GM21737 (cell line): ENCODE results near the gene KCNQ4.
A peak's percentile ranks its signal among the peaks of the same experiment; 100 is the strongest.

ENCODE experiments used
- ATAC-seq: cut with Tn5 transposase; IDR thresholded peaks from one replicate; pipeline ENCODE4 v1.9.1; 2021; ENCODE audit warnings: mild to moderate bottlenecking, moderate library complexity; ENCODE audit not compliant: unreplicated experiment

KCNQ4 gene

GRCh38 chr1:40794974-40795715 is 11.6 kb downstream of the KCNQ4 start:
- ATAC-seq = no peak

- ATAC-seq = no peak
Measured at GRCh38 chr1:40795811-40796586, 12.4 kb downstream of the KCNQ4 start.

- ATAC-seq = no peak
Measured at GRCh38 chr1:40796939-40797667, 13.5 kb downstream of the KCNQ4 start.

GRCh38 chr1:40797668-40798010 is 14.1 kb downstream of the KCNQ4 start:
- no peak for ATAC-seq

- ATAC-seq = no peak
Measured at GRCh38 chr1:40798366-40799281, 15.0 kb downstream of the KCNQ4 start.

- no peak for ATAC-seq
Measured at GRCh38 chr1:40799351-40799867, 15.8 kb downstream of the KCNQ4 start.

GRCh38 chr1:40801742-40802077 is 18.1 kb downstream of the KCNQ4 start:
- ATAC-seq = no peak

- ATAC-seq = peak; percentile 49
Measured at GRCh38 chr1:40802078-40802741, 18.6 kb downstream of the KCNQ4 start.

- no peak for ATAC-seq
Measured at GRCh38 chr1:40802742-40803113, 19.1 kb downstream of the KCNQ4 start.

GRCh38 chr1:40803447-40803846 is 19.9 kb downstream of the KCNQ4 start:
- no peak for ATAC-seq

GRCh38 chr1:40803902-40804301 is 20.3 kb downstream of the KCNQ4 start:
- ATAC-seq = no peak

GRCh38 chr1:40806240-40806639 is 22.7 kb downstream of the KCNQ4 start:
- ATAC-seq = no peak

- ATAC-seq = no peak
Measured at GRCh38 chr1:40806731-40807695, 23.4 kb downstream of the KCNQ4 start.

GRCh38 chr1:40808002-40808401 is 24.4 kb downstream of the KCNQ4 start:
- no peak for ATAC-seq

- no peak for ATAC-seq
Measured at GRCh38 chr1:40808444-40808843, 24.9 kb downstream of the KCNQ4 start.

GRCh38 chr1:40808909-40809308 is 25.3 kb downstream of the KCNQ4 start:
- no peak for ATAC-seq

- no peak for ATAC-seq
Measured at GRCh38 chr1:40810927-40811326, 27.3 kb downstream of the KCNQ4 start.

- ATAC-seq = no peak
Measured at GRCh38 chr1:40815420-40815819, 31.8 kb downstream of the KCNQ4 start.

- ATAC-seq = no peak
Measured at GRCh38 chr1:40817791-40818263, 34.2 kb downstream of the KCNQ4 start.
